GM12892 (cell line): ENCODE measurements around the gene MAN1B1.

Source experiments
- POLR2A ChIP-seq: IDR thresholded peaks from 2 replicates; pipeline ENCODE4 v1.6.1; 2011; ENCODE audit warnings: low read depth, low read length, control low read depth
- POLR2AphosphoS5 ChIP-seq: IDR thresholded peaks from 2 replicates; pipeline ENCODE4 v1.6.1; 2011; ENCODE audit warnings: low read depth, low read length, control low read depth
- TAF1 ChIP-seq: IDR thresholded peaks from 2 replicates; pipeline ENCODE4 v1.6.1; 2011; ENCODE audit warnings: low read depth, mild to moderate bottlenecking, control low read depth, low read length, borderline replicate concordance

- no peak for TF ChIP-seq POLR2A
- TF ChIP-seq POLR2AphosphoS5, result no peak; the same call in 1 of the 2 replicates
- TF ChIP-seq TAF1, result no peak
Observed at GRCh38 chr9:137109250-137110146, 22.7 kb downstream of the MAN1B1 start.
